HG03460 (cell line): ENCODE results near the gene ATF7.
"Not testable (repeated sequence)": the region's sequence is repeated elsewhere in the genome, so short reads cannot be mapped to it uniquely, and the experiment has no call there.

Experiments used
- ATAC-seq: cut with Tn5 transposase; IDR thresholded peaks from one replicate; pipeline ENCODE4 v1.9.1; 2021; ENCODE audit not compliant: unreplicated experiment

The ATF7 gene

DNA sequence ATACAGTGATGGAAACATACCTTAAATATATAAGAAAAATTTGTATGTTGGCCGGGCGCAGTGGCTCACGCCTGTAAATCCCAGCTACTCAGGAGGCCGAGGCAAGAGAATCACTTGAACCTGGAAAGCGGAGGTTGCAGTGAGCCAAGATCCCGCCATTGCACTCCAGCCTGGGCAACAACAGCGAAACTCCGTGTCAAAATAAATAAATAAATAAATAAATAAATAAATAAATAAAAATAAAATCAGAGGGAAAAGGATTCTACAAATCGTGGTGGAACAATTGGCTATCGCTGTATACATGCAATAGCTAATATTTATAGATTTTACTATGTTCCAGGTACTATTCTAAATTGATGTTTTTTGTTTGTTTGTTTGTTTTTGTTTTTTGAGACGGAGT is 1.7 kb upstream of the ATF7 start:
- ATAC-seq = no peak

DNA sequence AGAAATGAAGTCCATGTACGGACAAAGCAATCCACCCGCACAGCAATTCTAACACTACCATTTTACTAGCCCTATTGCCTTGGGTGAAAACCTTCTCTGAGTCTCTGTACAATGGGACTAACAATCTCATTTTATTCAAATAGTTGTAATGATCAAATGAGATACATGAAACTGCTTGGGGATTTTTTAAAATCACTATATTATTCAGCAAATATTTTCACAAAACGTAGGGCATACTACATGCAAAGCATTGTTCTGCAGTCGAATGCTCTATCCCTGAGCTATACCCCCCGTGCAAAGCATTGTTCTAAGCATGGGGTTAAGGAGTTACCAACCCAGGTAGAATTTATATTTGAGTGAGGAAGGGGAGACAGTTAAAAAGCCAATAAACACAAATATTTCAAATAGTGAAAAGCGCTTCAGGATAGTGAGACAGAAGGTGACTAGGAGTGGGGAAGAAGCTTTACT is 554 bp upstream of the ATF7 start:
- no peak for ATAC-seq

DNA sequence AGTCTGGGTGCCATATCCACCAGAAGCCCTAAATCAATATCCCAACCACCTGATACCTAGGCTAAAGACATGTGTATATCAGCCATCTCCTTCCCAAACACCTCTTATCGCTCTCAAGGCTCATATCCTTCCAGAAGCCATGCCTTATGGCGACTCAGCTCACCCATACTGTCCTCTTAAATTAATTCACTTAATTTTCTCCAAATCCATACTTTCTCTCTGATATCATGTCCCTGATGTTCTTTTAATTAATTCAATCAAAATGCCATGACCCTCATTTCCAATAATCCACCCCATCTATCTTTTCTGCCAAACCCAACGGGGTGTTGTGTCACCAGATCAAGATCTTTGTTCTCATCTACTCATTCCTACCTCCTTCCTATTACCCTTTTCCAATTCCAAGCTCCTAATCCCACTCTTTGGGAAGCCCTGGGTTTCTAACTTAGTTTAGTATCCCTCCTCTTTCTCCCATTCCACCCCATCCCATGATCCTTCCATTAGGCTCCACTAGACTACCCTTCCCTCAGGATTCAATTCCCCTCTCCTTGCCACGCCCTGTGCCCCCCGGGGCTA is 723 bp downstream of the ATF7 start:
- ATAC-seq = no peak

- no peak for ATAC-seq
Measured at GRCh38 chr12:53624956-53625355, 1.2 kb downstream of the ATF7 start.

DNA sequence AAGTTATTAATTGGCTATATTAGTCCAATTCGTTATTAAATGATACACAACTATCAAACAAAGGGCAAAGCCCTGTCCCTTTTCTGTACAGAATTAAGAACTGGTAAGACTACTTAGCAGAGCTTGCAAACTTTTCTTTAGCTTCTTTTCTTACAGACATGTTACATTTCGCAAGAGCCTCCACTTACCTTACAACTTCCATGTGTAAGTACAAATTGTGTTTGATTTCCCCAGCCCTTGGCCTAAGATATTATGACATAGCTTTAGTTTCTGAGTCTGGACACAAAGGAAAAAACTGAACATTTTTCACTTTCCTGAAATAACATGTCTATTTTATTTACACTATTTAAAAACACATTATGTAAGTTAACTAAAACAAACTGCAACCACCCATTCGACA is 1.7 kb downstream of the ATF7 start:
- ATAC-seq = no peak

DNA sequence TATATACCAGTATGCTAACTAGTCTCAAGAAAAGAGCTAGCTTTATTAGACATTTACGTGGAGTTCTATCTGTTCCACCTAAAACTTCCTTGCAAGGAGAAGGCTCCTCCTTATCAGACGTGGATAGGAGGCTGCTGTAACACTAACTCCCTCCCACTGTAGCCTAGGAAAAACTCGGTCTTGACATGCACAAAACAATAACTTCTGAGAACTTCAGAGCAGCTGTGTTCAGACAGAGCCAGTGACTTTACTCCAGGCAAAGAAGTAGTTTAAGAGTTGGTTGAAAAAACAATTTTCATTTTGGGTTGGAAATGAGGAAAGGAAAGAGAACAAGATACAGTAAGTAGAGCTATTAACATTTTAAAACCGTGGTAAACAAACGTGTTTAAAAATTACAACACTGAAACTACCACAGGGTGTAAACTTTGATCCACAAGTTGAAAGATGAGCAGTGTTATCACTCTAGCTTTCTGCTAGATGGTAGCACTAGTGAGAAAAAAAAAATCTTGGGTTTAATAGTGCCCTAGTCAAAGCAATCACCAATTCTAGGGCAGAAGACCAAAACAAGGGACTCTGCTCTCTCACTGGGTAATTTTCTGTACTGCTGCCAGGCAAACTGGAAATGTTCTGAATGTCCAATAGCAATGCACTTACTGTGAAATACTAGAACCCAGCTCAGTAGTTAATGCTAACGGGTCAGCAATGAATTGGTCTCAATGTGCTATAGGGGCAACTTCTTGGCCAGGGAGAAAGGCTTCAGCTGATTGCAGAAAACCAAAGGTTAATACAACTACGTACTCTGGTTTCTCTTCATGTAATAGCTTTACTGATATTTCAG is 2.4 kb downstream of the ATF7 start:
- ATAC-seq = no peak

DNA sequence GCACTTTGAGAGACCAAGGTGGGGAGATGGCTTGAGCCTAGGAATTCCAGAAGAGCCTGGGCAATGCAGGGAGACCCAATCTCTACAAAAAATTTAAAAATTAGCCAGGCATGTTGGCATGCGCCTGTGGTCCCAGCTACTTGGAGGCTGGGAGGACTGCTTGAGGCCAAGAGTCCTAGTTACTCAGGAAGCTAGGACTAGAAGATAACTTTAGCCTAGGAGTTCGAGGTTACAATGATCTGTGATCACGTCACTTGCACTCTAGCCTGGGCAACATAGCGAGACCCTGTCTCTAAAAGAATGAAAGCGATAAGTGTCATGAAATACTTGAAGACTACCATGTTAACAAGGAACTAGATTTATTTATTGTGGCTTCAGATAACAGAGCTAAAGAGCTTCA is 3.5 kb downstream of the ATF7 start:
- no peak for ATAC-seq

DNA sequence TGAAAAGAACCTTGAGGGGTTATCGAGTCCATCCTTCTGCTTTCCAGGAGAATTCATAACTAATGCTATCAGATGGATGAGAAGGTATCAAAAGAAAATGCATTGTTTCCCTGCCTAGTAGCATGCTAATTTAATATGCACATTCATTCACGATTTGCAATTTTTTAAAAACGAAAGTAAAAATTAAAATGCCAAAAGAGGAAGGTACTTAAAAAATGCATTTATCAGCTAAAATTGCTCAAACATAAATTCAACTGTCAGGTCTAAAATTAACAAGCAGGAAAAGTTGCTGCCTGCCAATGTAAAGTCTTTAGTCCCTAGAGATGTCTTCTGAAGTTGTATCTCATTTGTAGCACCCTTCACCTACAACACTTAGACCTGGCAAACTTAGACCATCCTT is 7.9 kb downstream of the ATF7 start:
- no peak for ATAC-seq

DNA sequence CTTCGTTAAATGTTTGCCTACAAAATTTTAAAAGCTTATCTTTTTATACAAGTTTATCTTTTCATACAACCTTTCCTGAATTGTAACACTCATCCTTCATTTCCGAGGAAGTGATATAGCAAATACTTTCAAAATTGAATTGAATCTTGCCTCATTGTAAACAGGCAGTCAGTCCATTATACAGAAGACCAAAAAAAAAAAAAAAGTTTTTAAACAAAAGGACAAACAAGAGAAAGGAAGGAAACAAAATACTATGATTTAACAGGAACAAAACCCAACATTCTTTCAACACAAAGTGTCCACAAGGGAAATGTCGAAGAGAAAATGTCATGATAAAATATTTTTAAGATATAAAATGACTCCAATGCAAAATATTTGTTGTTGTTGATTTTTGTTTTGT is 8.5 kb downstream of the ATF7 start:
- no peak for ATAC-seq

DNA sequence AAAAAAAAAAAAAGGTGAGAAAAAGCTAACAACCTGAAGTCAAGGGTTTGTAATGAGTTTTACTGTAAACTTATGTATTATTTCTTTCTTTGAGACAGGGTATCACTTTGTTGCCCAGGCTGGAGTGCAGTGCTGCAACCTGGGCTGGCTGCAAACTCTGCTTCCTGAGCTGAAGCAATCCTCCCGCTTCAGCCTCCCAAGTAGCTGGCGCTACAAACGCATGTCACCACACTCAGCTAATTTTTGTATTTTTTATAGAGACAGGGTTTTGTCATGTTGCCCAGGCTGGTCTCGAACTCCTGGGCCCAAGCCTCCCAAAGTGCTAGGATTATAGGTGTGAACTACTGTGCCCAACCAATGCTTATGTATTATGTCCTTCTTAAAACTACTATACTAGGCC is 9.2 kb downstream of the ATF7 start:
- no peak for ATAC-seq

GRCh38 chr12:53613821-53614220 is 12.4 kb downstream of the ATF7 start:
- no peak for ATAC-seq

GRCh38 chr12:53612978-53613377 is 13.2 kb downstream of the ATF7 start:
- ATAC-seq = no peak

- ATAC-seq = no peak
Measured at GRCh38 chr12:53611304-53611703, 14.9 kb downstream of the ATF7 start.

- not testable (repeated sequence) for ATAC-seq
Measured at GRCh38 chr12:53606688-53607087, 19.5 kb downstream of the ATF7 start.

- ATAC-seq = no peak
Measured at GRCh38 chr12:53604581-53604980, 21.6 kb downstream of the ATF7 start.

DNA sequence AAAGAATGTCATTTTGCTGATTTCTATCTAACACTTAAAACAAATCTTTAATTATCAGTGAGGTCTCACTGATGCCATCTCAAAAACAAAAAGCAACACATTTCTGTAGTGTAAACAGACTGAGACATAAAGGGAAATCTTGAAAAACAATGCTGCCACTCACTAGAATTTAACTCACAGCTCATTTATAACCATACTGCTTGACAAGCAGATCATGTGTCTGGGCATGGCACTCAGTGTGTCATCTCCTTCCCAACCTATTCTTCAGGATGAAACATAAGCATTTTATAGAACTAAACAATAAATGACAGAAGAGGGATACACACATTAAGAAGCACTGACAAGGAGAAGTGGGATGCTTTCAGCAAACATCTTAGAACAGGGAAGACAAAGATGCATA is 22.4 kb downstream of the ATF7 start:
- ATAC-seq = no peak

DNA sequence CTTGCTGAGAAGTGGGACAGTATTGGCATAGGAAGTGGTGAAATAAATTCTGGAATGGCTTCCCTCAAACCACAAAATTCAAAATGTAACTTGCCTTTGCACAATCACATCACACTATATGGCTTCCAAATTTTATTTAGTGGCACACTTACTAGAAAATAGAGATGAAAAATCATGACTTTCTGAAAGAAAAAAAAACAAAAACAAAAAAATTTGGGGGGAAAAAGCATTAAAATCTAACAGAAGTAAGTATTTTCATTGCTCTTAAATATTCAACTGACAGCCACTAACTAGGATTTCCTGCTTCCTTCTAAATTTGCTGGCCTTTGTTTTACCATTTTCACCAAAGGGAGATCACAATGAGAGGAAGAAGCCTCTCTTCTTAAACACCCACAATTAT is 23.0 kb downstream of the ATF7 start:
- ATAC-seq = no peak

DNA sequence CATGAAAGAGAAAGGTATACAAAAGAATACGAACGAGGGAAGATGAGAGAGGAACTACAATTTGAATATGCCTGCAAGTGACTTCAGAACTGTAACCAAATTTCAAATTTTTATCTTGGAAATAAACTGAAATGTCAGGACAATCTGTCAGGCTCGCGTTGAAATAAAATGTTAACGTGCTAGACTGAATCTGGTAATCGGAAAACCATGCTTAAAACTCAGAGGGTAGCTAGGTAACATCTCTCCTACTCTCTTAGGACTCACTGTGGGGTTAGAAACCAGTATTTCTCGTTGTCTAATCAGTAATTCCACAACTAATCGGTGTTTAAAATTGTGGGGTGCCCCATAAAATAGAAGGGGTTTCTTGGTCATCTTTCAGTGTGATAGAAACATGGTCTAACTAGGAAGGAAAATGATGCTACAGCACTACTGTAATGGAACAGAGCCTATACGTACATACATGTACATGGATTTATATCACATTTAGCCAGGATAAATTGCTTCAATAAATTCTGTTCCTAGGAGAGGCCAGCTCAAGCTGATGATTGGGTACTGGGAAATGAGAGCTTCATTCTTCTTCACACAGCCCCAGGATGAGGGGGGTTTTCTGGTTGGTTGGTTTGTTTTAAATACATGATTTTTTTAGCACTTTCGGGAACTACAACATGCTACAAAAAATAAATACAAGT is 23.9 kb downstream of the ATF7 start:
- ATAC-seq = no peak

- no peak for ATAC-seq
Measured at GRCh38 chr12:53601296-53601847, 24.8 kb downstream of the ATF7 start.

DNA sequence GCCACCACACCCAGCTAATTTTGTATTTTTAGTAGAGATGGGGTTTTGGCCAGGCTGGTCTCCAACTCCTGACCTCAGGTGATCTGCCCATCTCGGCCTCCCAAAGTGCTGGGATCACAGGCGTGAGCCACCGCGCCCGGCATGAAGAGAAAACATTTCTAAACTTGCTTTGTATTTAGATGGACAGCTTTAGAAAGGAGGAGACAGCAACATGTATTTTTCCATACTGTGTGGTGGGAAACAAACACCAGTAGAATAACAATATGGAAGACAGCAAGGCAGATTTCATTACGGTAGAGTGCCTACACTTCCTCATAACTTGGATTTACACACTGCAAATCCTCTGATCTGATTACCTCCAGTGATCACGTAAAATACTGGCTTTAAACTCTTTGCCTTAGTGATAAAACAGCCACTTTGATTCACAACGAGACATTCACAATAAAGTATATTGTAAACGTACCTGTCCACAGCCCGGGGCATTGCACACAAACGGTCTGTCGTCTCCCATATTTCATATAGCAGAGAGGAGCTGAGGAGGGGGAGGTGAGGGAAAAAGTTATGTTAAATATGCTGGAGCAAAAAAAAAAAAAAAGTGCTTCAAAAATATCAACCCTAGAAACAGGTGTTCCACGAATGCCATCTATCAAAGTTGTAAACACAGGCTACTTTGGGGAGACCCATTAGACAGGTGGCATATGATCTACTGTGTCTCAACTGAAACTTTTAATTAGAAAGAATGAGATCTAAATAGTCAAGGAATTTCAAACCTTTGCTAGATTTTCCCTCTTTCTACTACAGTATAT is 25.5 kb downstream of the ATF7 start:
- no peak for ATAC-seq

- no peak for ATAC-seq
Measured at GRCh38 chr12:53599579-53599978, 26.6 kb downstream of the ATF7 start.
